GM04504 (cell line): ENCODE results near the gene CHN2.

Experiments used
- DNase-seq: peaks from one replicate; pipeline ENCODE4 v3.0.0-alpha.2; 2012; ENCODE audit warnings: low read depth

The CHN2 gene

DNA sequence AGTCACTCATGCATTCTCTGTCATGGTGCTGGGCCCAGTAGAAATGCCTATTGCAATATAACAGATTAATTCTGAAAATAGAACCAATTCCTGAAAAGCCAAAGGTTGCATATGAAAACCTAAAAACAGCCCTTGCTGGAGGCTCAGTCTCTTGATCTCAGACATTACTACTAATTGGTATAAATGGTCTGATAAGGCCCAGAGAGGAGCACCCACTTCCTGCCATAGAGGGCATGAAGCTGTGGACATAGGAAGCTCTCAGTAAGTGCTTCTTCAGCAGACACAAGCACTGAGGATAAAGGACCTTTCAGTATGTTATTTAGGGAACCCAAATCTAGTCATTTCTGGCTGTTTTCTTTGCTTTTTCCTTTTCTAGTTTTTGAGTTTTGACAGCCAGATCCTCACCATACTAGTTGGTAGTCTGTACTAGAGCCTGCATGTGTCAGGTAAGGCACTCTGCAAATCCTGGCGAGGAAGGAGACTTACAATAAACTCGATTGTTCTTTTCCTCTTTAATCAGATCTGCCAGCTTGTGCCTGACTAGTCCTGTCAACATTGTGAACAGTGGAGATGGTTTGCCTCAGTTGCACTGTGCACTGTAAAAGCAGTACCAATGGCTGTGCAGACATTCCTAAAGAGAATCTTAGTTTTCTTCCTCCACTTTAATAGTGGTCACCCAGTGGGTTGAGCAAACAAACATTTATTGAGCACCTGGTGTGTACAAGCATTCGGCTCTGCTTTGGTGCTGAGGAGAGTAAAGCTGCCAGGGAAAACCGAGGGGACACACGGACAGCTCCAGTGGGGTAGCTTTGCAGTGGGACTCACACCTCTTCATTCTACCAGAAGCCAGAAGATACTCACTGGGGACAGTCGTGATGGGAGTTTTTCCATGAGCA, 140.9 kb downstream of the CHN2 start:
- no peak for DNase-seq

DNA sequence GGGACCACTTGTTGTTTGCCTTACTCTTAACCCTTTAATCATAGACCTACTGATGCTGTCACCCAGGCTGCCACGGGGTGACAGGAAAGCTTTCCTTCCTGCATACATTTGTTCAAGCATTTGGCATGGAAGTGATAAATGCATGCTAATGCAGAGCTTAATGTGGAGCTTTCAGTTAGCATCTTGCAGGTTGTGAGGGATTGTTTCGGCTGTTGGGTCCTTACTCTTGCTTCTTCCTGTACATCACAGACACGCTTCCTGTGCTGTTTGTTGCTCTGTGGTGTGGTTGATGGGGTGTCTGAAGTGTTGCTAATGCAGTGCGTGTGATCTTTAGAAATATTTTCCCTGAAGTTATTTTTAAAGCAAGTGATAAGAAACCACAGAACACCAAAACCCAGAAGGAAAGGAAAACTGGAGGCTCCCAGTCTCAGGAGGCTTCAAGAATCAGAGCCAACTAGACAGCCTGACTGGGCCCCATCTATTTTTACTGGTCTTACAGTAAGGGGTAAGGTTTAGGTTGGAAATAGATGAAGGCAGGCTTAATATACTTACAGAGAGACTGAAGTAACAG, 143.1 kb downstream of the CHN2 start:
- no peak for DNase-seq

DNA sequence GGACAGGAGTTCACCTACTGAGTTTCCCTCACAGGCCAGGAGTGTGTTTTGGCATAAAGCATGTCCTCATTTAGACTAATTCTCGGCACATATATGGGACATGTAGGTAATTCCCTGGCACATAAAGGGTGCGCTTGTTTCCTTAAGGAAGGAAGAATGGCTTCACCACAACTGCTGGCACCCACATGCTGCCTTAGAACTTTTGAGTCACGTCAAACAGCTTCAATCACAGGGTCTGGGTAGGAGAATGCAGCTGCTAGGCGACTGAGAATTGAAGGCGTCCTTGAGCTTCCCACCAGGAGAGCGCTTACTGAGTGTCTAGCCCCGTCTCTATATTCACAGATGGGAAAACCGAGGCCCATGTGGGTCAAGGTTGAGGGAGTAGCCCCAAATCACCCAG, 146.1 kb downstream of the CHN2 start:
- no peak for DNase-seq

DNA sequence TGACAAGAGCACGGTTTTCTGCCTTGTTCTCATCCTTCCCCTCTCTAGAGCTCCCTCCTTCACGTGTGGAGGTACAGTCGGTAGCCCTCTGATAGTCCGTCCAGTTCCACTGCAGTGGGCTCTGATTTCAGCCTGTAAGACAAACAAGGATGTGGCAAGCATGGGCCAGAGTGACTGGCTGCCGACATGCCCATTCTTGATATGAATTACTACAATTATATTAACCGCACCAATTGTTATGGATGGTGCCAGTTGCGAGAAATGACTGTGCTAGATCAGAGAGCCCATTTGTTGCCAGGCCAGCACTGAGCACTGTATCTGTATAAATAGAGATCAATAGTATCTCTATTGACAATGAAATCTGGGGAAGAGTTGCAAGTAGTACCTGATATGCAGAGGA, 146.6 kb downstream of the CHN2 start:
- no peak for DNase-seq

DNA sequence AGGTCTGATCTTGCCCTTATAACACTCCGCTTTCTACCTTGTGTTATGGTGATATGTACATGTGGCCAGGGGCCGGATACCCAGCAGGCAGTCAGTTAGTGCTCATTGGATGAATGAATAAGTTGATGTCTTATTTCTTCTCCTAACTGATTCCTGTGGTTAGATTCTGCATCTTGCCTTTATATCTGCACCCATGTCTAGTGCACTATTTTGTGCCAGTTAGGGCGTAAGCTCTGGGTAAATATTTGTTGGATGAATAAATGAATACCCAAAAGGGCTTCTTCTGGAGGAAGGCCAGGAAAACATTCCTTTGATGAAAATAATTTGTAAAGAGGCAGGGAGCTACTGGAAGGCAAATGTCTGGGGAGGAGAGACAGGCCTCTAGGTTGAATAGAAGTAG, 148.2 kb downstream of the CHN2 start:
- no peak for DNase-seq

DNA sequence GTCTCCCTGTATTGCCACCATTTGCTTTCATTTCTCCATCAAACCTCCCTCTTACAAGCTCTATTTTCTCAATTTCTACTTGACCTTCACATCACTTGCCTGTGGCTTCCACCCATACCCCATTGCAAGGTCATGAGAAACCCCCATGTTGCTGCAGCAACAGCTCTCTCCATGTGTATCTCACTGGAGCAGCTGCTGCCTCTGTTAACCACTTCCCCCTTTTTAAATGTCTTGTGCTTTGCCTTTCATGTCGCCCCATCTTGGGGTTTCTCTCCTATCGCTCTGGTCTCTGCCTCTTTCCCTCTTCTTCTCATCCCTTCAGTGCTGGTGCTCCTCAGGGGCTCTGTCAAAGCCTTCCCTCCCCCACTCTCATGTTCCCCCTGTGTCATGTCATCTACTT, 148.8 kb downstream of the CHN2 start:
- DNase-seq = no peak

DNA sequence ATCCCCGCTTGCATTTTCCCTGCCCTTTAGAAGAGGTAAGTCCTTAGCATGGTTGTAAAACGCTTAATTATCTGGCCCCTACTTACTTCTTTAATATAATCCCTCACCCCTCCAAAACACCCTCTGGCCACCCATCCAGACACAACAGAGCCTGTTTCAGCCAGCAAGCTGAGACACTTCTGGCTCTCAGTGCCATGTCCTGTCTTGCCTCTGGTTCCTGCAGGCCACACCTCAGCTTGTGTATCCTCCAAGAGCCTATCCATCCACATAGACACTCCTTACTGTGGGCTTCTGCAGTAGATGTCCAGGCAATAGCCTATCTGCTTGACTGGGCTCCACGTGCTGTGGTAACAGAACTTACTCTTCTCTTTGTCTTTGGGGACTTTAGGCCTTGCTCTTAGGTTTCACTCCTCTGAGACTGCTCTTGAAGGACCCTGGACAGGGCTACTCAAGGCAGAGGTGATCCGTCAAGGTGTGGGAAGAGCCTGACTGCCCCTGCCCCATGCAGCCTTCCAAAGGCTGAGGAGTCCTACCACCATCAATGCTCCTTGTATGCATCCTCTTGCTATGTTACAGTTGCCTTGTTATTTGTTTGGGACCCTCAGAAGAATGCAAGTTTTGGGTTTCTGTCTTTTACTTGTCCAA, 149.9 kb downstream of the CHN2 start:
- DNase-seq = no peak

DNA sequence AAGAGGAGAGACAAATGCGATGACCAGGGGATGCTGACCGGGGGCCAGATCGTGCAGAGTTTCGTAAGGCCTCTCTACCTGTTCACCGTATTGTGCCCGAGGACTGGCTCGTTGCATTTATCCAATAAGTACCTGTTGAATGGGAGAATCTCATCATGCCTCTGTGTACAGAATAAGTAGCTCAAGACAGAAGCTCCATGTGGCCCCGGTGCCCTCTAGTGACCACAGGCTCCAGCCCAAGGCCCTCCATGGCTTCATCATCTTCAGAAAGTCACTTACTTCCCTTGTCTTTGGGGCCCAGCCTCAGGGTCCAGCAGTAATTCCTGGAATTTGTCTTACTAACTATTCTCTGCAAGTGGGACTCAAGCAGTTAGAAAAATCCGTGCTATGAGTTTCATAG, 151.0 kb downstream of the CHN2 start:
- DNase-seq = no peak

DNA sequence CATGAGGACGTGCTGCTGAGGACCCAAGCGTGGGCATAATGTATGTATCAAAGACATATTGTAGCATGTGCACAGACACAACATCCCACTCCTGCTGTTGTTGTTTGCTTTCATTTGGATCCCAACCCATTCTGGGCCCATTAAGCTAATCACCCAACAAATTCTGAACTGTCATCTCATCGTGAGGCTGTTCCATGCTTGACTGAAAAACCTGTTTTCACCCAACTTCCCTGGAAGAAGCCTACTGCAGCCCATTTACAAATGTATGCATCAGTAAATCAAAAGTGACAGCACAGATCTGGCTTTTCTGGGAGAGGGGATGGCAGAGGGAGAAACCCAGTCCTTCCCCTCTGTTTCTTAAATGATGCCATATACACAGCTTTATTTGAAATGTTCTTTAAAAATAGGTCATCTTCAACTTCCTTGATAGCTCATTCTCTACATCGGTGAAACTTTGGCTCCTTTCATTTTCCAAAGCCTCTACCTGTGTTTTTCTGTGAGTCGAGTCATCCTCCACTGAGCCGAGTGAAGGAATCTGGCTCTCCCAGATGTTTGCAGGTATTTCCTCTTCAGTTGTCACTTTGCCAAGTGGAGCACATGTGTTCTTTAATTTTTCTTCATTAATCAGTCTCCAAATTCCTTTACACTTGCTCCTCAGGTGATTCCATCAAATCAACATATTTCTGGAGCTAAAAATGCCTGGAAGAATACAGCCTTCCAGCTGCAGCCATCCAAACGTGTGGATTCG, 151.8 kb downstream of the CHN2 start:
- DNase-seq = no peak

DNA sequence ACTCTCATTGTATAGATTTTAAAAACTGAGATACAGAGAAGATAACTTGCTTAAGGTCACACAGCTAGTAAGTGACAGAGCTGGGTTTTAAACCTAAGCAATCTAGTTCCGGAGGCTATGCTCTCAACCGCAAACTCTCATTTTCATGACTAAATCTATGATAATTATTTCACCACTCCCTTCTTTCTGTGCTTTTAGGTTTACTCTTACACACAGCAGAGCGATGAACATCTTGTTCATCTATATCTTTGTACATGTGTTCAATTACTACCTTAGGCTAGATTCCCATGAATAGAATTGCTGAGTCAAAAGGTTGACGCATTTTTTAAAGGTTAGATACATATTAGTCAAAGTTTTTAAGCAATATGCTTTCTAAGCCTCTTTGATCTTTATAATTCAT, 154.8 kb downstream of the CHN2 start:
- DNase-seq = no peak

DNA sequence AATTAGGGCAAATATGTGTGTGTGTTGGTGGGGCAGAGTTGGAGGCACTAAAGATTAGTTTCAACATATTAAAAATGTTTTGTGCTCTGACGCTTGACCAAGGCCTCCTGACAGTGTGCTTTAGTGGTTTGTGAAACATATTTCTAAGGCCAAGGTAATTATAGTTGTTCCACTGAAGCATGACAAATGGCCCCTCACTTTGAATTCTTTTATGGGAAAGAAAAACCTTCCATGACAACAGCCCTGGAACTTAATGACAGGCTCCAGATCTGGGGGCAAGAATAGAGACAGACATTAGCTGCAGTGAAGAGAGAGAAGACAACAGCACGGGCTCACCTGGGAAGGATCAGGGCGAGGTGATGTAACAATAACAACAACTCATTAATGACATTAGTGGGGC, 155.8 kb downstream of the CHN2 start:
- no peak for DNase-seq

DNA sequence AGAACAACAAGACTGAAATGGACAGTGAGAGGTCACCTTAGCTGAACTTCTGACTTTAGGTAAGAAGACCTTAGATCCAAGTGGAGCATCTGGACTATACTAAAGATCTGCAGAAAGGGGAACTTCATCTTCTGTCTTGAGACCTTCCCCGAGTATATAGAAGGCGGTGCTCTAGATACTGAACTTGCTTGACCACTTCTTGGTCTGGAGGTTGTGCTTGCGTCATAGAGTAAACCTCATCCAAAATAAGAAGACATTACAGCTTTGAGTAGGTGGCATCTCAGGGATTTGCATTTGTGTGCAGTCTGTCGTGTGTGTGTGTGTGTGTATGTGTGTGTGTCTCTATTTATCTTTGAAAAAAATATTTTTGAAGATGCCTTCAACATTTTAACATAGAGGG, 157.5 kb downstream of the CHN2 start:
- DNase-seq = no peak

DNA sequence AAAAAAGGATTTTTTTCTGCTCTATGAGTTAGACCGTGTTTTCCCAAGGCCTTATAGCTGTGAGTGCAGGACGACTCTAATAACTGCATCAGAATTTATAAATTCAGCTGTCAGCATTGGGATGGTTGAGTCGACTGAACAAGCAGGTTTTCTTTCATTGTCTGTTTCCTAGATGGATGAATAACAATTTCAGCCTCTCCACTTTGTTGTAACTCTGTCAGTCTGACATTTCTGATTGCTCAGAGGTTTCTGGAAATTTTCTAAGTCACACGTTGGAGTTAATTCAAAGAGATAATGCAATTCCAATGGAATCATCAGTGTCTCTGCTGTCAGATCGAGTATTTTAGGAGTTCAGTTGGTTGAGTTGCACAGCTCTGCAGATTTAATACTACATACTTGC, 159.2 kb downstream of the CHN2 start:
- DNase-seq = no peak

DNA sequence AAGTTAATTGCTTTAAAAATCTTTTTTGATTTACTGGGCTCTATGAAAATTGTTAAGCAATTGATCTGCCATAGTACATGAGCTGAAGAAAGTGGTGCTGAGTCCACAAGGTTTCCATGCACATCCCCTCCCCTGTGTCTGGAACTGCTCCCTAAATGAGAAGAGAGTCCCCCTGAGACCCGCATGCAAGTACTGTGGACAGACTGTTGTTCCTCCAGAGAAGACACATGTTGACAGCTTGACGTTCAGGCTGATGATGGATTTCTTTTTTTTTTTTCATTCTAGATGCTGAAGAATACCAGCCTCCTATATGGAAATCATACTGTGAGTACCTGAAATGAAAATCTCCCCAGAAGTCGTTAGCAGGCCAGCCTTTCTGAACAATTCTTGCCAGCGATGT, 159.8 kb downstream of the CHN2 start:
- no peak for DNase-seq

DNA sequence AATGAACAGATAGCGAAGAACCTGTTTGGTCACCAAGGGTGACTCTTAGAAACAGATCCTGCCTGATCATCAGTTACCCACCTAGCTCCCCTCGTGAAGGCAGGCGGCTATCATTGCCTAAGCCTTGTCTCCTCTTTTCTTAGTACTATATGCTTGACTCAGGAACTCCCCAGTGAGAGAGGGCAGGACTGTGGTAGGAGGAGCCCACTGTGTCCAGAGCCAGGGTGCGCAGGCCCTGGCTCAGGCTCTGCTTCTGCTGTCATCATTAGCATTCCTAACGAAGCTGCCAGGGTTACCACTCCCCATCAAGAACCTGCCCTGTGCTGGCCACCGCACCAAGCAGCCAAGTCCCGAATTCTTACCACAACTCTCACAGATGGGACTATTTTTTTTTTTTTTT, 160.8 kb downstream of the CHN2 start:
- no peak for DNase-seq

DNA sequence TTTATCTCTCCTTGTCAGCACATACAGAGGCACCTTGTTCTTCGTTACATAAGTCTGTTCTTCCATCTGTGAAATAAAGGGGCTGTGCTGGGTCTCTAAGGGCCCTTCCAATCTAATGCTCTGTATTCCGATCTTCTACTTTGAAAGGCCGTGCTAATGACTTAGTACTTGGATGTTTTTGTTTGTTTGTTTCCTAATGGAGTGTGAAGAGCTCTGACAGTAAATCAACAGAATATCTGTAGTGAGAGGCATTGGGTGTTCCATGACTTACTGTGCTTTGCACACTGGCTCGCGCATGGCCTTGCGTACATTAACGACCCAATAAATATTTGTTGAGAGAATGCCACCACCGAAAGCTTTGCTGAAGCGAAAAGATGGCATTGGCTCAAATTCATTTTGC, 162.1 kb downstream of the CHN2 start:
- DNase-seq = no peak

DNA sequence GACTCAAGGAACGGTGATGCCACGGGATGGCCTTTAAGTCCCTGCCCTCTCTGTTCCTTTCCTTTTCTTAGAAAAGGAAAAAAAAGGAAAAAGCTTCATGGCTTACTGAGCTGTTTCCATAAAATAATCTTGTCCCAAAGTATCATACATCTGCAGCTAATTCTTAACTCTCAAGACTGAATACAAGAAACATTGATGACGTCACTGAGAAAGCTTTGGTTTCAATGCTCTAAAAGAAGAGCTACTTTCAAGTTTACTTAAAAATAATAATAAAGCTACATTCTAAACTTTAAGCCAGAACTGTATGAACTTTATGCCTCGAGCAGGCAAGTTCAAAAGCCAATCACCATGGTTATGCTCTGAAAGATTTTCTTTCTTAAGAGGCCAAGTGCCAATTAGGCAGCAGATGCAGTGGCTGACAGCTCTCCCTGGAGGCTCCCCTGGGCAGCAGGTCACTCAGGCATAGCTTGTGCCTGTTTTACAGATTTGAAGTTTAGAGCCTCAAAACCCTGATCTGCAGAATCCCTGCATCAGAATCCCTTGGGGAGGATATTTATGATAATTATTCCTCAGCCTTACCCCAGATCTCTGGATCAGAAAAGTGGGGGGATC, 165.0 kb downstream of the CHN2 start:
- no peak for DNase-seq

DNA sequence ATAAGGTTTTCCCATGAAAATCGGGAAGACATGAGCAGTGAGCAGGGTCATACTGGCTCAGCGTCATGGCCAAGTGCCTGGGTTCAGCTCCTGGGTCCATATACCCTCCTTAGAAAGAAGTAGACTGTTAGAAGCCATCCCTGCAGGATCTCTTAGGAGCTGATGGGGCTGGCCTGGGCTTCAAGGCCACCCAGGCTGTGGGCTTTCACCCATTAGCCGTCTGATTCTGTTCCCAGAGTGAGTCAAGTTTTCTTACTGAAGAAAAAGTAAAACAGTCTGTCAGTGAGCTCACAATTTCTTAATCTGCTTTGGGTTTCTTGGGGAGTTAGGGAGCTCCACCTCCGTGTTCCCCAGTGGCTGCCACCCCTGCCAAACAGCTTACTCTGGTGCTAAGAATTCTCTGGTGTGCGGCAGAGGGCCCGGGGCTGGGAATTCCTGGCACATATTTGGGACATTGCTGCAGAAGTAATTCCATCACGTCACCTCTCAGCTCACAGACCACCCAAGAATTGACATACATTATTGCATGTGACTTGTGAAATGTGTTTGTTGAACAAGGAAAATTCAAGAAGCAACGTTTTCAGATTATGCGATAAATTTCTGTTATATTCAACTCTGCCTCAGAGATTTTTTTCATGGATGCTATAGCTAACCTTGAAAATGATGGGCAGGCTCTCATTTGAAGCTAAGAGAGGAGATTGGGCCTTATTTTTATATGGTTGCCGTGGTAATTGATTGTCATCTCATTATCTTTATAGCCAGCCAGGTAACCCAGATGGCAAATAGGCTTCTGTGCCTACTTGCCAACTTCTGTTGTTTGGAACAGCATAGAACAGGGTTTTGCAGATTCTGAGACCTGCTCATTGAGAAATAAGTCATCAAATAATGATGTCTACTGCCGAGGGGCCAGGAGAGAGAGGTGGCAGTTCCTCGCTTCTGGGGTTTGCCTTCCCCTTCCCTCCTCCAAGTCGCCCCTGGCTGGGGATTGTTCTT, 166.4 kb downstream of the CHN2 start:
- no peak for DNase-seq

DNA sequence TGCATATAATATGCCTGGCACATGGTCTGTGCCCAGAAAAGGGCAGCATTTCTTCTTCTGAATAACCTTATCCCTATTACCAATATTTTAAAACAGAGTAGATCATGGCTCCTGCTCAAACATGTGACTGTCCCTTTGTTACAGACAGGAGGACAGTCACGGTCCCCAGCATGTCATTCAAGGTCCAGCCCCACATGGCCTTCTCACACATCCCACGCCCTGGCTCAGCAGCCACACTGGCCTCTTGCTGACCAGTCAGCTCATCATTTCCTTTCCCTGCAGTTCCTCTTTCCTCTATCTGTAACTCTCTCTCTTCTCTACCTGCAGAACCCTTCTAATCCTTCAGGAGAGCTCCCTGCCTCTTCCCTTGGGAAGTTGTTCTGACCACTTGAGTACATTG, 167.8 kb downstream of the CHN2 start:
- DNase-seq = no peak

DNA sequence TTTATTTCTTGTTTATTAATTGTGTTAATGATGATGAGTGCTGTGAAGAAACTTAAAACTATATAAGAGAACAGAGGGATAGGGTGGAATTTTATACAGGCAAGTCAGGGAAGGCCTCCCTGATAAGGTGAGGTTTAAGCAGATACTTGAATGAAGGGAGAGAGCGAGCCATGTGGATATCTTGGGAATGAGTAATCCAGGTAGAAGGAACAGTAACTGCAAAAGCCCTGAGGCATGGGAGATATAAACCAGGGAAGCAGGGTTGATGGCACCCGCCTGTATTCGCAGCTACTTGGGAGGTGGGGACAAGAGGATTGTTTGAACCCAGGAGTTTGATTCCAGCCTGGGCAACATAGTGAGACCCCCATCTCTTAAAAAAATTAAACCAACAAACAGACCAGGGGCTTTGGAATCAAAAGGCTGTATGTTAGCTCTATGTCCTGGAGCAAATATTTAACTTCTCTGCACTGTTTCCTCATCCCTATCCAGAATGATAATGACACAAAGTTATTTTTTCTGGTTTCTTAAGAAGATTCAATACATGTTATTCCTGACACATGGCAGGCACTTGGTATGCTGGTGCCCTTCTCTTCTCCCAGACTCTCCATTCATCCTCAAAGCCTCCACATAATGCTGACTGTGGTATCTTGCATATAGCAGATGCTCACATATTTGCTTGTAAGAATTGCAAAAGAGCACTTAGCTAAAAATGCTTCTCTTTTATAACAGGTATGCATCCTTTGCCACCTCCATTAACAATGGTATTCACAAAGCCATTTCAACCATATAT, 169.3 kb downstream of the CHN2 start:
- DNase-seq = no peak
